Left ventricle myocardium inferior (tissue), 1 donor: Measurements from ENCODE around the gene CALN1. TPM values are rescaled to one million over a fixed set of nuclear protein-coding genes. Genes with fewer than 3 reads are reported as not detected.

Experiments
- DNase-seq: peaks from one replicate; pipeline ENCODE4 v3.0.0-alpha.2; 2020
- H3K27ac ChIP-seq: fragments of 200-600 bp; replicated peaks from 2 replicates; pipeline ENCODE4 v1.8.0; 2021
- H3K27me3 ChIP-seq: fragments of 200-600 bp; 2 replicates; pipeline ENCODE4 v1.8.0; 2021; ENCODE audit warnings: low read depth
- H3K36me3 ChIP-seq: fragments of 200-600 bp; 2 replicates; pipeline ENCODE4 v1.8.0; 2021
- H3K4me1 ChIP-seq: fragments of 200-600 bp; 2 replicates; pipeline ENCODE4 v1.8.0; 2021
- H3K4me3 ChIP-seq: fragments of 200-600 bp; 2 replicates; pipeline ENCODE4 v1.8.0; 2021; ENCODE audit warnings: mild to moderate bottlenecking, moderate library complexity
- H3K9me3 ChIP-seq: fragments of 200-600 bp; replicated peaks from 2 replicates; pipeline ENCODE4 v1.8.0; 2021
- CTCF ChIP-seq: fragments of 200-600 bp; IDR thresholded peaks from 2 replicates; pipeline ENCODE4 v1.8.0; 2021; ENCODE audit warnings: antibody characterized with exemption, mild to moderate bottlenecking, borderline replicate concordance
- intact Hi-C: fragments of 100-400 bp; cut with micrococcal nuclease; formaldehyde crosslinking; loops from one replicate; pipeline ENCODE4 v1.11.0; 2022
- total RNA-seq: library from RNA; stranded (reverse); fragmentation: NEBNext Ultra II Directional; extraction: Animal tissue kit (Norgen Biotek cat#: 25700); gene quantifications from one replicate; pipeline ENCODE4 v1.2.1, GENCODE V29; 2021
- donor health status: DM: no; HTN: yes; CAD: no; lungs with severe emphysema.

CALN1 gene
- total RNA-seq, 1 donor from 2014 or later = not detected

GRCh38 chr7:71733107-71733870 lies 678.8 kb downstream of the CALN1 start:
- Histone ChIP-seq H3K27ac (no peak overlapping the region), H3K27me3 (peaks cover 12% of the 10 kb centered on the region), H3K4me3 (peak overlapping the region; percentile 53), H3K36me3 (no peaks in the 10 kb centered on the region), H3K9me3 (no peaks in the 10 kb centered on the region), H3K4me1 (no peaks in the 10 kb centered on the region)
- peak; percentile 90 for TF ChIP-seq CTCF
- intact Hi-C loops = no loop called here
- DNase-seq = peak; percentile 72

DNA sequence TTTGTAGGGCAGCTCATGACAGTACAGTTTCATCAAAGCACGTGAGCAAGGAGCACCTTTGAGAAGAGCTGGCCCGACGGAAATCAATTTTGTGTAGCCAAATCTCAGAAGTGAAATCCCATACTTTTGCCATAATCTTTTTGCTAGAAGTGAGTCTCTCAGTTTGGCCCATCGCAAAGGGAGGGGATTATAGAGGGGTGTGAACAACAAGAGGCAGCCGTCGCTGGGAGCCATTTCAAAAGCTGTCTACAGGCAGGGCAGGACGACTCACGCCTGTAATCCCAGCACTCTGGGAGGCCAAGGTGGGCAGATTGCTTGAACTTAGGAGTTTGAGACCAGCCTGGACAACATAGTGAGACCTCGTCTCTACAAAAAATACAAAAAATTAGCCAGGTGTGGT lies 680.4 kb downstream of the CALN1 start:
- intact Hi-C loops = no loop called here
- no peak for TF ChIP-seq CTCF
- Histone ChIP-seq H3K27ac (no peak overlapping the region), H3K4me1 (no peaks in the 10 kb centered on the region), H3K27me3 (peaks cover 12% of the 10 kb centered on the region), H3K36me3 (no peaks in the 10 kb centered on the region), H3K9me3 (no peaks in the 10 kb centered on the region), H3K4me3 (no peak overlapping the region)
- DNase-seq = no peak
